Hindlimb muscle (tissue), 1 donor: ENCODE data around the gene UBXN11. TPM values are rescaled to one million over a fixed set of nuclear protein-coding genes. Genes with fewer than 3 reads are reported as not detected.

Experiments
- DNase-seq: peaks from one replicate; pipeline ENCODE4 v3.0.0-alpha.2; 2013
- polyA plus RNA-seq: library from polyadenylated mRNA; unstranded; fragments of 120-200 nt; gene quantifications from one replicate; pipeline ENCODE4 v1.2.1, GENCODE V29; 2013; ENCODE audit not compliant: insufficient read length

The UBXN11 gene, protein sequence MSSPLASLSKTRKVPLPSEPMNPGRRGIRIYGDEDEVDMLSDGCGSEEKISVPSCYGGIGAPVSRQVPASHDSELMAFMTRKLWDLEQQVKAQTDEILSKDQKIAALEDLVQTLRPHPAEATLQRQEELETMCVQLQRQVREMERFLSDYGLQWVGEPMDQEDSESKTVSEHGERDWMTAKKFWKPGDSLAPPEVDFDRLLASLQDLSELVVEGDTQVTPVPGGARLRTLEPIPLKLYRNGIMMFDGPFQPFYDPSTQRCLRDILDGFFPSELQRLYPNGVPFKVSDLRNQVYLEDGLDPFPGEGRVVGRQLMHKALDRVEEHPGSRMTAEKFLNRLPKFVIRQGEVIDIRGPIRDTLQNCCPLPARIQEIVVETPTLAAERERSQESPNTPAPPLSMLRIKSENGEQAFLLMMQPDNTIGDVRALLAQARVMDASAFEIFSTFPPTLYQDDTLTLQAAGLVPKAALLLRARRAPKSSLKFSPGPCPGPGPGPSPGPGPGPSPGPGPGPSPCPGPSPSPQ
- polyA plus RNA-seq: 8.6 TPM

DNA sequence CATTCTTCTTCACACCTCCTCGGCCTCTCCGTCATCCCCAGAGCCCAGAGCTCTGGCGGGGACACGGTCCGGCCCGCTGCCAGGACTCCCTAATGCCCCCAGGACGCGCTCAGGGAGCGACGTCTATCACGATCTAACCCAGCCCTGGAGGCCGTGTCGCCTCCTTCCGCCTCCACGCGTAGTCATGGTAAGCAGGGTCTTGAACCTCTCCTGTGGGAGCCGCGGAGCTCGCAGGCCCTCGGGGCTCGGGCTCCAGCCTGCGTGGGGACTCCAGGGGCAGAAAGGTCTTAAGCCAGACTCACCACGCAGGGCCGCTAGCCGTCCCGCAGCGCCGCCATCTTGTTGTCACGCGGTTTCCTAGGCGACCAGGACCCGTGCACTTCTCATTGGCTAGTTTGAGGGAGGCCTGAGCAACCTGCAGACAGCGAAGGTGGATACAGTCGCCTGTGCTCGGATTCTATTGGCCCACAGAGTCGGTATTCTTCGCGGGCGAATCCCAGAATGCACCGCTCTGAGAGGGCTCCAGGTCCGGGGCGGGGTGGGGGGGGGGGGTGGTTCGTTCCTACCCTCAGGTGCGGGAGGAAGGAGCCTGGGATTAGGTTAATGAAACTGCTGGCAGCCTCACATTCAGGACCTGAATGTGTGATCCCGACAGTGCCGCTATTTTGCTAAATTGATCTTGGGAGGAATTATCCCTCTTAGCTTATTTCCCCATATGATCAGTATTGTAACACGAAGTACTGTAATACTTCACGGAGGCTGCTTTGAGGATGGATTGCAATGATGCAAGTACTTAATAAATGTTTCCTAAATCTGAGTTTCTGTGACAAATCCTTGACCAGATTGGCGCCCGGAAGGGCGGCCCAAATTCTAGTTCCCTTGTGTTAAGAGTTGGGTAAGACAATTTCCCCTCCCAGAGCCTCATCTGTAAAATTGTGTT, at the start of gene UBXN11:
TSS of gene UBXN11 (minus strand) at position 347 of the 940 bp plus-strand sequence. CDS start 3,753 bp downstream, outside the sequence.
- DNase-seq: peak; percentile 82

DNA sequence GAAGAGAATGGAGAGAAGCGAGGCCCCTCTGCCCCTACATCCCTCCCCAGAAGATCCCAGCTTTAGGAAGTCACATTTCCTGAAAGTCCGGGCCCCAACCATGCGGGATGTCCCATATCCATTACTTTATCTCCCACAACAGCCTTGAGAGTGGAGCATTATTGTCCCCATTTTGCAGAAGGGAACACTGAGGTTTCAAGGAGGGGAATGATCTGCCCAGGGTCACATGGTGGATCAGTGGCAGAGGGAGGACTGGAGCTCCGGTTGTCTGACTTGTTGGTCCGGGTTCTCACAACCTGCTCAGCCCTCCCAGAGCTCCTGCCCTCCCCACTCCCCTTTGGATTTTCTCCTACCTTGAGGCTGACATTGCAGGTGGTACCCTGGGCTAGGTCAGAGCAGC, 49.7 kb upstream of the UBXN11 start:
- DNase-seq: no peak

DNA sequence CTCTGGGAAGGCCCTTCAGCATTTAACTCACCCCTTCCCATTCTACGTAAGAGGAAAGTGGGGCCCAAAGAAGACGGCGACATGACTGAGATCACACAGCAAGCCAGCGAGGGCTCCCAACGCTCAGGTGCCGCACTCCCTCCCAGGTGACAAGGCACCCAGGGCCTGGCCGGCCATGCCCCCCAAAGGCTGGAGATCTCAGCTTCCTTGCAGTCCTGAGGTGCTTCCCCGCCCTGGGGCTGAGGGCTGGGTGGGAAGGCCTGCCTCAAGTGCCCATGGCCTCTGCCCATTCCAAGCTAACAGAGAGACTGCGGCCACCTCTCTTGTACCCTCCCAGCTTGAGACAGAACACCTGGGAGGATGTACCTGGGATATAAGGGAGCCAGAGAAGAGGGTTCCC, 48.5 kb upstream of the UBXN11 start:
- no peak for DNase-seq

DNA sequence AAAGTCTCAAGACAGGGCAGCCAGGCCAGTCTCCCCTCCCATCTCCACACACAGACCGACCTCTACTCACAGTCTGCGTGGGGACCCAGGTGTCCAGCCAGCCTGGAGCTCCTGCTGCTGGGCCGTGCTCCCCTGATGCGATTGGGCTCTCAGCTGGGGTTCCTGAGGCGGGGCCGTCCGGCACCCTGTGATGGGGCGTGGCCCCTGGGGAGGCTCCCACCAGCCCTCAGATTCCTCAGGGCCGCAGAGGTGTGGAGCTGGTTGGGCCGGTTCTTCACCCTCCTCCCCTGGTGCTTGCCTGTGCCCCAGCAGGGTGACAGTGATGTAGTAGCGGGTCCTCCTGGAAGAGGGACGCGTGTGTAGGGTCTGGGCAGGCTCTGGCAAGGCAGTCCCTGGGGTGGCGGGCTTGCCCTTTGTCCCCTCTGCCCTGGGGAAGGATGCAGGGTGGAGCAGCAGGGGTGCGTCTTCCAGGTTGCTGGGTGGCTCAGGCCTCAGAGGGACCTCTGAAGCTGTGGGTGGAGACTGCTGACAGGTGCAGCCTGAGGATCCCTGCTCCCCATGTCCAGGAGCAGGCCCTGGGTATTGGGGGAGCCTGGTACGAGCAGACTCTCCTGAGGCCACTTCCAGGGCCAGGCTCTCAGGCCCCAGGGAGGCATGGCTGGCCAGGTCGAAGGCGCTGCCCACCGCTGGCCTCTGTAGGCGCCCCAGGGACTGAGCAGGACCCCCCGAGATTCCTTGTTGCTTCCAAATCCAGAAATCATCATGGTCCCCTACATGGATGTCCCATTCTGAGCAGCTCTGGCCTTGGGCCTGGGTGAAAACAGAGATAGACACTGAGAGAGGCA, 47.8 kb upstream of the UBXN11 start, which contains the start of gene CRYBG2:
TSS of gene CRYBG2 (minus strand) at position 155 of the 845 bp plus-strand sequence. CDS start 7,473 bp downstream, outside the sequence.
- DNase-seq: no peak

DNA sequence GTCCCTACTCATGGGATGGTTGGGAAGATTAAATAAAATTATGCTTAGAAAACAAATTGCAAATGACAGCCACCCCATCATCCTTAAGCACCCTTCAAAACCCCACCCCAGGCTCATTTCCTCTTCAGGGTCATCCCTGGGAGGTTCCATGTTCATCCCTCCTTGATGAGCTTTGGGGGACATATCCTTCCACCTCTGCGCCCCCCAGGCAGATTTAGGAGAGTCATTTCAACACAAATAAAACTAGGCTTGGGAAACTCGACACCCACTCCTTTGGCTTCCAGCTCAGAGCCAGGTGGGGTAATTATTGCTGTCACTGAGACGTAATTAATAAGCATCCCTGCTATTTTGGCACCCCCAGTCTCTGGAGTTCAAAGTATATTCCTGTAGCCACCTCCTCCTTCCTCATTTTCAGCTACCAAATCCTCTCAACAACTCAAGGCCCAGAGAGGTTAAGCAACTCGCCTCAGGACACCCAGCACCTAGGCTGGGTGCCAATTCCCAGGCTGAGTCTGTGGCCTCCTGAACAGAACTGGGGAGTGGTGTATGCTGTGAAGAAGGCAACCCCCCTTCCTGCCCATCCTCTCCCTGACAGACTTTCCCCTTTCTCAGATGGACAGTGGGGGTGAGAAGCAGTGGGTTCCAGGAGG, 46.9 kb upstream of the UBXN11 start:
- no peak for DNase-seq

DNA sequence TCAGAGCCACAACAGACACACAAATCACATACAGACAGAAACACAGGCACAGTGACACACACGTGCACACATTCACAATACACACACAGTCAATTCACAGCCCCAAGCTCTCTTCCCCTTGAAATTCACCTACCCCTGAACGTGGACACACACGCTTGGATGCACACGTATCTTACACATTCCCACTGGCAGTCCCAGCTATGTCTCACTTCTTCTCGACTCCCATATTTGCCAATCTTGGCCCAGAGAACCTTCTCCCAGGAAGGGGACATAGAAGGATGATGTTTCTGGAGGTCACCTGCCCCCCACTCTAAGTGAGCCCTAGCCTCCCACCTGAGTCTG, 45.9 kb upstream of the UBXN11 start:
- DNase-seq: no peak

DNA sequence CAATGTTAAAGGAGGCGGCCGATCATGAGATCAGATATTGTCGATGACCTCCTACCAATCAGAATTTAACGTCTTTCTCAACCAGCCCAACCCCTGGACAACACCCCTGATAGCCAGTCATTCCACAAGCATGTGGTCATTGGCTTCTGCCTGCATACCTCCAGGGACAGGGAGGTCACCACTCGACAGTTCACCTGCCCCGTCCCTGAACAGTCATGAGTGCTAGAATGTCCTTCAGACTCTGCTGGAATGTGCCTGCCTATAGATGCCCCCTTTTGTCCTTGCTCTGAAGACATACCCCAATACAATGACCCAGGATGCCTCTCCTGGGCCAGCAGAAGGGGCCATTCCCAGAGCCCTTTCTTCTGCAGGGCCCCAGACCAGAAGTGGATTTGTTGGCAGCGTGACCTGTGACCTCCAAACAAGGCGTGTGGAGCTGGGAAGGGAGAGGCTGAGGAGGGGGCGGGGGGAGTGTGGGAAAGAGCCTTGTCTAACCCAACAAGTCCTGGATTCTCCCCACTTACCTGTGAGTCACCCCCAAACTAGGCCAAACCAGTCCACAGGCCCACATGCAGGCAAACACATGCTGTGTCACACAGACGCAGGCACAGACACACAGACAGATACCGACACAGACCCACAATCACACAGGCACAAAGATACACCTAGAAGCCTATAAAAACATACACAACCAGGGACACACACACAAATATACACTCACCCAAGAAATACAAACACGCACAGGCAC, 45.3 kb upstream of the UBXN11 start:
- DNase-seq: no peak

DNA sequence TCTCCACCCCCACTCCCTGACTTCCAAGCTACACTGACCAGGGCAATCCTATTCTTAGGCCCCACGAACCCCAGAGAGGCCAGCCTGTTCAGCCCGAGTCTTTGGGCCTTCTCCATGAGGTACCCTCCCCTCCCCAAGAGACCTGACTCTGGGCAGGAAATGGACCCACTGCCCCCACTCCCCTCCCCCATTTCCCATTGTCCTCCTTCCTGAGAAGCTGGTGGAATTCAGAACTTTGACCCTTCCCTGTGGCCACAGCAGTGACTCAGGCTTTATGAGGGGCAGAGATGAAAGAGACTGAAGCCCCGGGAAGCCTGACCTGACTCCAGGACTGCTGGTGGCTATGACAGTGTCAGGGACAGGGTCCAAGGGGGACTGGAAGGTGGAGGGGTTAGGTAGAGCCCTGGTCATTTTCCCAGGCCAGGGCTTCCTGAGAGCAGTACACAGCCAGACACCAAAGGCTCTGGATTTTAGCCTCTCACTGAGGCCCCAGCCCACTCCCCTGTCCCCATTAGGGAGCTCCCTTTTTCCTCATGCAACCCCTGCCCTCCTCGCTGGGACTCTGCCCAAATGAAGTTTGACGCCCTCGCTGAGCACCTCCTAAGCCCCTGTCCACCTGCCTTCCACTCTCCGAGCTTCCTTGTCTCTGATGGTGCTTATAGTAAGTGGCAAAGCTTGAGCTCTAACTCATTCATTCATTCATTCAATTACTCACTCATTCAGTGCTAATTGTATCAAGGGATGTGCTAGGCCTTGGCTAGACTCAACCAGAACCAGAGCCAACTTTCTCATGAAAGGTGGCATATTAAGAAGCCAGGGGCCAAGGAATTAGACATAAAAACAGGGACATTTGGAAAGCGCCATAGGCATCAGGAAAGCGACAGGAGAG, 44.5 kb upstream of the UBXN11 start:
- DNase-seq: no peak

DNA sequence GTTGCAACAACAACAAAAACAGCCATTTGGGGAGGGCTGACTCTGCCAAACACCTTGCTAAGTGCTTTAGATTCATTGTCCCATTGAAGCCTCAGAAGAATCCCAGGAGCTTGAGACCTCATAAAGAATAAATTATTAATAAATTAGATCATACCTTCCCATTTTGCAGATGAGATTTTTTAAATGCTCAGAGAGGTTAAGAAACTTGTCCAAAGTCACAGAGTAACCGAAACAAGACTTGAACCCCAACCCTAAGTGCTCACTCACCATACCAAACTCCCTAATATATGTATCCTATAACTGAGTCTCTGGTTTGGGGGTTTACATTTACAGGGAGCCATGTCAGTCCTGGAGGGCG, 43.9 kb upstream of the UBXN11 start:
- no peak for DNase-seq

DNA sequence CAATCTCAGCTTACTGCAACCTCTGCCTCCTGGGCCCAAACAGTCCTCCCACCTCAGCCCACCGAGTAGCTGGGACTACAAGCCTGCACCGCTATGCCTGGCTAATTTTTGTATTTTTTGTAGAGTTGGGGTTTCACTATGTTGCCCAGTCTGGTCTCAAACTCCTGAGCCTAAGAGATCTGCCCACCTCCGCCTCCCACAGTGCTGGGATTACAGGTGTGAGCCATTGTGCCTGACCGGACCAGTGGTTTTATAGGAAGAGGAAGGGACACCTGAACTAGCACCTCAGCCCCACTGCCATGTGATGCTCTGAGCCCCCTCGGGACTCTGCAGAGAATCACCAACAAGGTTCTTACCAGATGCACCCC, 43.4 kb upstream of the UBXN11 start:
- DNase-seq: no peak

DNA sequence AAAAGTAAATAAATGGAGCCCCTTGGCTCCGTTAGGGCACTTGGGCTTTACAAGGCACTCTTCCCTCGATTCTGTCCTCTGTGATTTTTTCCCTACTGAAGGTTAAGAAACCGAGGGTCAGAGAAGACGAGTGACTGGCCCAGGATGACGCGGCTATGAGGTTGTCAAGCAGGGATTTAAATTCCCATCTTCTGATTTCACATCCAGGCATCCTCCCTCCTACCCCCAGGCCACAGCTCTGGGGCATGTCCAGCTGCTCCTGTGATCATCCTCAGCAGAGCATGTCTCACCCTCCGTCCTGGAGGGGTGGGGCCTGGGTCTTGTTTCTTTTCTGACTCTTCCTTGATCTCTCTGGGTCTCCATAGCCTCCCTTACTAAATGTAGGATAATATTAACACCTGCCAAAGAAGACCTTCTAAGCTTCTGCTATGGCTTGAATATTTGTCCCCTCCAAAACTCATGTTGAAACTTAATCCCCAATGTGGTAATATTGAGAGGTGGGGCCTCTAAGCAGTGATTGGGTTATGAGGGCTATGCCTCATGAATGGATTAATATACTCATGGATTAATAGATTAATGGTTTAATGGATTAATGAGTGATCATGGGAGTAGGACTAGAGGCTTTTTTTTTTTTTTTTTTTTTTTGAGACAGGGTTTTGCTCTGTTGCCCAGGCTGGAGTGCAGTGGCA, 42.9 kb upstream of the UBXN11 start:
- DNase-seq: no peak

DNA sequence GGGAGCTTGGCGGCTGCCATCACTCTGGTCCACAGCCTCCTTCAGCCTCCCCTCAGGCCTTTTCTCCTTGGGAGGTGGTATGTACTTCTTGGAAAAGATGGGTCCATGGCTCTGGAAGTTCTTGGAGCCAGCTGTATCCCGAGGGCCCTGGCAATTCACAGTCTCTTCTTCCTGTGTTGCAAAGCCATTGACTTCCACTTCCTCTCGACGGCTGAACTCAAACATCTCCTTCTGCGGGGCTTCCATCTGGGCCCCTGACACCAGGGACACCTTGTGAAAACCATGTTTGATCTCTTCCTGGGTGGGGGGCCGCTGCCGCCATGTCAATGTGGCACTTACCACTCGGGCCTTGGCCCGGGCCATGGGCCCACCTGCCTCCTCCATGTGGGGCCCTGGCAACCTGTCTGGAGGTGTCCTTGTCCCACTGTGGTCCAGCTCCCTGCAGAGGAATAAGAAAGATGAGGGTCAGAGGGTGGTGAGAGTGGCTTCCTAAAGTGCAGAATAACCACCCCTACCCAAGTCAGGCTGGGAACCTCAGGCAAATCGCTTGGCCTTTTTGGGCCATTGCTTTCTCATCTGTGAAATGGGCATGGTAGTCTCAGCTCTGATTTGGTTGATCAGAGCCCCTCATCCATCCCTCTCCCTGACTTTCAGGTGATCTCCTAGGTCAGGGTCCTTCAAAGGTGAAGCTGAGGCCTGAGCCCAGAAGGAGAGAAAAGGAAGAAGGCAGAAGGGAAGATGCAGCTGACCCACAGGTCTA, 40.0 kb upstream of the UBXN11 start:
- DNase-seq: no peak

DNA sequence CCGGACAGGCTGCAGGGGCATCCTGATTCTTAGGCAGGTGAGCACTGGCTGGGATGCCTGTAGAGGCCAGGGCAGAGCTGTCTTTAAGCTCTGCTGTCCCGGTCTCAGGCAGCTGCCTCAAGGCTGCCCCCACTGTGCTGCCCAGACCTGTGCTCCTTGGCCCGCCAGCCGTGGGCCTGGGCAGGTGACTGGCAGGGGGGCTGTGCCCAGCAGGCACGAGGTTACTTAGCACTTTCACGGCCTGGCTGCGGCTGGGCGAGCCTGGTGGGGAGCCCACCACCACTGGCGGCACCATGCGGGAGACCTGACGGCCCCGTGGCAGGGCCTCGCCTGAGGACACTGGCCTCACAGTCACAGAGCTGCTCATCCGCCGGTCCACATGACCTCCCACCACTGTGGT, 39.3 kb upstream of the UBXN11 start:
- DNase-seq: no peak

DNA sequence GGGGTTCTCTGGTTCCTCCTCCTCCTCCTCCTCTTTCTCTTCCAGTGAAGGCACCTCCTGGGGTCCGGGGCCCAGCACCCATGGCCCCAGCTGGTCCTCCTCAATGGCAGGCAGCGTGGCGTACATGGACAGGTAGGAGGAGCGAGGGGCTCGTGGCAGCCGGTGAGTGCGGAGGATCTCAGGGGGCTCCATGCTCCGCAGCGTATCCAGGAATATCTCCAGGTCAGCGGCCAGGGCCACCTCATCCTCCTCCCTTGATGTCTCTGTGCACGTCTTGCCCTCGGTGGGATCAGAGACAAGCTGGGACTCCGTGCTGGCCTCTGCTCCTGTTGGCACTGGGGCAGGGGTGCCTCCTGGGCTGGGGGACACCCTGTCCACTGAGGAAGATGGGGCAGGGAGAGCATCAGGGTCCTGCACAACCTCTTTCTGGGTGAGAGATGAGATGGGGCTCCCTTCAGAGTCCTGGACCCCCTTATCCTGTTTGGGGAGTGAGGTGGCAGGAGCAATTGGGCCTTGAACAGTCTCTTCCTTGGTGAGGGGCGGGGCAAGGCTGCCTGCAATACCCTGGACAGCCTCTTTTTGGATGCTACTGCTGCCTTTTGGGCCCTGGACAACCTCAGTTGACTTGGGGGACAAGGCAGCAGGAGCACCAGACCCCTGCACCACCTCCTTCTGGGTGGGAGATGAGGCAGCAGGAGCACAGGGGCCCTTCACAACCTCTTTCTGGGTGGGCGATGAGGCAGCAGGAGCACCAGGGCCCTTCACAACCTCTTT, 37.9 kb upstream of the UBXN11 start:
- DNase-seq: no peak

DNA sequence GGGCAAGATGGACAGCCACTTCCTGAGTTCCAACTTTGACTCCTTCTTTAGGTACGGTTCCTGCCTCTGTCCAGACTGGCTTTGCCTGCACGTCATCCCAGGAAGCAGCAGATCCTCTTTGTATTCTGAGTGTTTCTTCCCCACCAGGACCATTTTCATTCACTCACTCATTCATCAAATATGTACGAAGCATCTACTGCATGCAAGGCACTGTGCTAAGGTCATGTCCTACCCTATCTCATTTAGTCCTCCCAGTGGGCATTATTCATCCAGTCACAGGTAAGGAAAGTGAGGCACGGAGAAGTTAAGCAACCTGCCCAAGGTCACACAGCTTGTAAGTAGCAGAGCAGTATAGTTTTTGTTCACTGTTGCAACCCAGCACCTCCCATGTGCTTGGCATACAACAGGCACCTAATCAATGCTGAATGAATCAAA, 33.6 kb upstream of the UBXN11 start:
- no peak for DNase-seq

DNA sequence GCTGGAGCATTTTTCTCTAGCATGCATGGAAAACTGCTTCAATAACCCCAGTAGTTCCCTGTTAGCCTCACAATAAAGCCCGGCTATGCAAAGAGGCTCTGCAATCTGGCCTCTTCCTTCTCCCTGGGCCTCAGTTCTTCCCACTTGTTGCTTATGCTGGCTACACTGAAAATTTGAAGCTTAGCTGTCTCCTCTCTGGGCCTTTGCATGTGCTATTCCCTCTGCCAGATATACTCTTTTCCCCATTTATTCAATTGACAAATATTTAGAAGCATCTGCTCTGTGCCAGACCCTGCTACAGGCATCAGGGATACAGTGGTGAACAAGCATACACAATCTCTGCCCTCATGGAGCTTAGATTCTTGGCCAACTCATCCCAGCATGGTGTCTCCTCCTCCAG, 32.2 kb upstream of the UBXN11 start:
- no peak for DNase-seq

DNA sequence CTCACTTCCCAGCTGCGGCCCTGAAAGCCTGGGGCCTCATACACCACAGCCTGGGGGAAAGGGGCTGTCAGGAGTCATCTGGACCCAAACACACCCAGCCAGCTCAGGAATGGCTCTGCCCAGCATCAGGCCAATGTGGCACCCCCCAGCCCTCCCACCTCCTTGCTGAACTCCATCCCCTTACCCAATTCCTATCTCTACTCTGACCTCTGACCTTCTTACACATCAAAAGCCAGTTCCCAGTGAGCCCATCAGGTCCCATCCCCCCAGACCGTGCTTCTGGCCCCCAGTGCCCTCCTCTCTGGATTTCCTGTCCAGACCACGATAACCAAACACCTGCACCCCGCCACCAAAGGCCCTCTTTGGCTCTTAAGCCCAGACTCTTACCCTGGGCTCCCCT, 31.2 kb upstream of the UBXN11 start:
- no peak for DNase-seq

DNA sequence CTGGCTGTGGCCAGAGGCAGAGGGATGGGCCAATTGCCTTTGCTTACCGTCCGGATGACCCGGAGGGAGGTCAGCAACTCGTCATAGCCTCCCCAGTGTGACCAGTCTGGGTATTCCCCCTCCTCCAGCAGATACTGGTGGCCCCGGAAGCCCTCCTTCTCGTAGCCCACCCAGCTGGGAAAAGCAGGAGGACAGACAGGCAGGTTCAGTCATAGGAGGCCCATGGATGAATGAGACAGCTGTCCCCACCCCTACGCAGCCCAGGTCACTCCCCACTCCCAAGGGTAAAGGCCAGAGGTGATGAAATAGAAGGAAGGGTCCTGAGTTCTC, 30.7 kb upstream of the UBXN11 start:
- no peak for DNase-seq
